ENCODE measurements around the gene VCL. TPM values are rescaled to one million over a fixed set of nuclear protein-coding genes. Genes with fewer than 3 reads are reported as not detected.
A peak's percentile ranks its signal among the peaks of the same experiment; 100 is the strongest.

Gene VCL
- total RNA-seq, 2 donors from 2014 or later: 24.4 to 31.6 TPM

GRCh38 chr10:74150204-74150989 is 152.5 kb downstream of the VCL start, which contains the start of gene AP3M1:
TSS of gene AP3M1 (minus strand) at chr10:74150828. CDS start at chr10:74138379, 12,449 bp downstream.
- TF ChIP-seq CTCF (IDR thresholded peaks at IDR 0.05) (peak in 1 of 7 experiments; percentile 13), POLR2A (IDR thresholded peaks at IDR 0.05) (peak in 1 of 3 donors; percentile 24)
- Histone ChIP-seq H3K27ac (peak within 1 kb of the TSS; percentile 87 to 98 (median 91)), H3K4me1 (peaks cover 36% of the 10 kb centered on the region), H3K4me3 (peak within 1 kb of the TSS; percentile 61 to 75), H3K27me3 (no peaks in the 10 kb centered on the region), H3K36me3 (replicated peaks in 1 of 2; ENCODE audit: insufficient read depth in 1 of 2, low read depth in 2 of 2) (no peaks in the 10 kb centered on the region), H3K9me3 (no peaks in the 10 kb centered on the region)
- 1% methylated on average over 21 to 32 of the region's 32 CpGs for WGBS, 2 donors
- ATAC-seq (peak; percentile 75), DNase-seq (peak; percentile 82 to 90 (median 88))
- intact Hi-C loops (cut with DNase I): no loop called here

- no peaks in the 10 kb centered on the region for H3K9me3 ChIP-seq
- intact Hi-C loops (cut with DNase I): no loop called here
- H3K4me3 ChIP-seq: peak within 1 kb of the TSS; percentile 61 to 75
- TF ChIP-seq POLR2A (IDR thresholded peaks at IDR 0.05) (peak; percentile 52 to 87 (median 76)), CTCF (IDR thresholded peaks at IDR 0.05) (peak in 5 of 7 experiments; percentile 15 to 64 (median 32))
- ATAC-seq (peak; percentile 97), DNase-seq (peak; percentile 100)
- no peaks in the 10 kb centered on the region for H3K27me3 ChIP-seq
- peaks cover 31% of the 10 kb centered on the region for H3K4me1 ChIP-seq
- WGBS, 2 donors: 0% methylated on average over 30 to 57 of the region's 57 CpGs
- H3K36me3 ChIP-seq (replicated peaks in 1 of 2; ENCODE audit: insufficient read depth in 1 of 2, low read depth in 2 of 2): no peaks in the 10 kb centered on the region
- peak within 1 kb of the TSS; percentile 87 to 98 (median 91) for H3K27ac ChIP-seq
Observed at GRCh38 chr10:74150990-74151878, 153.3 kb downstream of the VCL start, which contains the start of gene ADK. TSS of gene ADK (plus strand) at chr10:74151221. CDS start at chr10:74151279, 58 bp downstream.

GRCh38 chr10:74151879-74152722 is 154.2 kb downstream of the VCL start:
- DNase-seq (no peak), ATAC-seq (no peak)
- TF ChIP-seq POLR2A (IDR thresholded peaks at IDR 0.05): no peak
- no peak for TF ChIP-seq CTCF (IDR thresholded peaks at IDR 0.05)
- Histone ChIP-seq H3K4me3 (peak overlapping the region; percentile 59 to 75), H3K27ac (peak overlapping the region in 3 of 4 donors; percentile 88 to 98 (median 94)), H3K36me3 (replicated peaks in 1 of 2; ENCODE audit: insufficient read depth in 1 of 2, low read depth in 2 of 2) (no peaks in the 10 kb centered on the region), H3K9me3 (no peaks in the 10 kb centered on the region), H3K4me1 (peaks cover 40% of the 10 kb centered on the region), H3K27me3 (no peaks in the 10 kb centered on the region)
- intact Hi-C loops (cut with DNase I): no loop called here
- WGBS, 2 donors: 8 to 9% methylated on average over 5 of the region's 5 CpGs

GRCh38 chr10:74153123-74153522 is 155.2 kb downstream of the VCL start:
- peak in 1 of 4 donors; percentile 29 for DNase-seq
- no peak overlapping the region for H3K4me3 ChIP-seq
- ATAC-seq: no peak

More at GRCh38 chr10:74153123-74153522, 155.2 kb downstream of the VCL start:
- intact Hi-C loops (cut with DNase I): no loop called here
- Histone ChIP-seq H3K27ac (peak overlapping the region in 3 of 4 donors; percentile 88 to 98 (median 94)), H3K9me3 (no peaks in the 10 kb centered on the region), H3K36me3 (replicated peaks in 1 of 2; ENCODE audit: insufficient read depth in 1 of 2, low read depth in 2 of 2) (no peaks in the 10 kb centered on the region), H3K27me3 (no peaks in the 10 kb centered on the region), H3K4me1 (peaks cover 40% of the 10 kb centered on the region)
- TF ChIP-seq CTCF (IDR thresholded peaks at IDR 0.05) (peak in 6 of 7 experiments; percentile 13 to 66 (median 52)), POLR2A (IDR thresholded peaks at IDR 0.05) (no peak)
- 41 to 45% methylated on average over 4 of the region's 4 CpGs for WGBS, 2 donors
